ENCODE measurements around the gene CDC14B.

The CDC14B gene

DNA sequence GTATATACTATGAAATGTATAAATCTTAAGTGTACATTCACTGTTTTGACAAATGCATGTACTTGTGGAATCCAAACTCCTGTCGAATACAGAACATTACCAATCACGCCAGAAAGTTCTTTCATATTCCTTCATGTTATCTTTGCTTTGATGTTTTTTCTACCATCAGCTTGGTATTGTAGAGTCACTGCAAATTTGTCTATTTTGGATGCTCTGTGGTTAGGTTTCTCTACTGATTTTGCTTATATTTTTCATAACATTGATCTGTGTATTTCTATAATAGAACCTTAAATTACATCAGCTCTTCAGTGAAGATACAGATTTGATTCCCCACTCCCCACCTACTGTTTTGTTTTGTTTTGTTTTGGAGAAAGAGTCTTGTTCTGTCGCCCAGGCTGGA is 138.9 kb downstream of the CDC14B start:
- no peak for DNase-seq

DNA sequence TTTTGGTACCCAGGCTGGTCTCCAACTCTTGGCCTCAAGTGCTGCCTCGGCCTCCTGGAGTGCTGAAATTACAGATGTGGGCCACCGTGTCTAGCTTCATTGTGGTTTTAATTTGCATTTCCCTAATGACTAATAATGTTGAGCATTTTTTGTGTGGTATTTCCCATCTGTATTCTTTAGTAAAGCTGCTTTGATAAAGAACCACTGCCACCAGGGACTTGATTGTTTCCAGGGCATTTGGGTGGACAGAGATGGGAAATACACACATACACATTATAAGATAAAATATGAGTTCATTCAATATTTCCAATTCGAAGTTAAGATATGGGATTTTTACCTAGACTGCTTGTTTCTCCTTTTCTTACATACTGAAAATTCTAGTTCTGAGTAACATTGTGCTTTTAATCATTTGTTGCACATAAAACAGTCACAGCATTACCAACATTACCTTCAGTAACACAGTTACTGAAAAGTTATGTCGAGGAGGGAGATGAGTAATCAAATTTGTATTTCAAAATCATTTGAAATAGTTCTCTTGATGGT is 140.7 kb downstream of the CDC14B start:
- peak; percentile 26 for DNase-seq

DNA sequence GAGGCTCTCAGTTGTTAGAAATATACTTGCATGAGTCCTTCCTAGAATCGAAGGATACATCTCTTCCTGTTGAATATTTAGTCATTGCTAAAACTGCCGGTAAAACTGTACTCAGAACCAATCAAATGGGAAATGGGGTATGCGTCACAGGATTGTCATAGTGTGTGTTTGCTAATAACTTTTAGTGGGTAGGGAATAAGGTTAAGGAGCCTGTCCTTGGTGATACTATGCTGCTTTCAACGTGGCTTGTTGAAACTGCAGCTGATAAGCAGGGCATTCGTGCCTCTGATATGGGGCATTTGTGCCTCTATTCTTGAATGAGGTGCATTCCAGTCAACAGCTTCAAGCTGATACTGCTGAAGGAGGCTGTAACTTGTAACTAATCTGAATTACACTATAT is 143.1 kb downstream of the CDC14B start:
- DNase-seq: no peak

DNA sequence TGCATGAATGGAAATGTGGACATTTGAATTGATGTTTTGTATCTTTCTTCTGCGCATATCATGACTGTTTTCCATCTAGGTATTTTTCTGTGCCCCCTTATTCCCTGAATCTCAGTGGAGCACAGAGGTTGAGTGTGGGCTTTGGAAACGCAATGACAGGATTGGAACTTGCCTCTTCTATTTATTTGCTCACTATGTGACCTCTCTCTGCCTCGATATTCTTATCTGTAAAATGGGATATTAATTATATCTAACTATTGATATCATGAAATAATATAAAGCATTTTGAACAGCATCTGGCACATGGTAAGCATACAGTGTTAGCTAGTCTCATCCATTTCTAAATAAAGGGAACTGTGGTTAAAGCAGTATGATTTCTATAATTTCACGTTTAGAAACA is 143.6 kb downstream of the CDC14B start:
- DNase-seq: no peak

DNA sequence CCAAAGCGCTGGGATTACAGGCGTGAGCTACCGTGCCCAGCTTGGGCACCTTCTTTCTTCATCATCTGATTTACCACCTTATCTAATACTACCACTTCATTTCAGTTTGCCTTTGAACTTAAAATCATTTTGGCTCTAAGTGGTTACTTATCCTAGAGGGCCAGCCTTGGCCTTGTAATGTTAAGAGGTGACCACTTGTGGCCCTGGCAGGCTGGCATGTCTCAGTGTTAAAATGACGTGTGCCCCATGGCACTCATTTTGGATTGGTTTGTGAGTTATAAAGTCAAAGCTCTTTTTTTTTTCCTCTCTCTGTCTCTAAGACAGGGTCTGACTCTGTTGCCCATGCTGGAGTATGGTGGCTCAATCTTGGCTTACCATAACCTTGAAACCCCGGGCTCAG is 151.9 kb downstream of the CDC14B start:
- no peak for DNase-seq

DNA sequence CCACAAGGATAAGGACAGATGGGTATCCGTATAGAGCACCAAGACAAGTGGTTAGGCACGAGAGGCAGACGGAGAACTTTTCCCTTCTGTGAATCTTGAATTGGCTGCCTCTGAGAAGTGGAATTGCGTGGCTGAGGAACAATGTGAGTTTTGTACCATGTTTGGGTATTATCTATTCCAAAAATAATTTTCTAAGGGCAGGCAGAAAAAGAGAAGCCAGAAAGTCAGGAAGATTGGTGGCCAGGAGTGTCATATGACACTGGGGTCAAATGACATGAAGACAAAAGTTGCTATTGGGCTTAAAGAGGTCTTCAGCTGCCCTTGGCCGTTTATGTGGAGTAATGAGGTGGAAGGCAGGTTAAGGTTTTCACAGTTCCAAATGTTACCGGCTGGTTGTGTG is 155.2 kb downstream of the CDC14B start:
- no peak for DNase-seq

DNA sequence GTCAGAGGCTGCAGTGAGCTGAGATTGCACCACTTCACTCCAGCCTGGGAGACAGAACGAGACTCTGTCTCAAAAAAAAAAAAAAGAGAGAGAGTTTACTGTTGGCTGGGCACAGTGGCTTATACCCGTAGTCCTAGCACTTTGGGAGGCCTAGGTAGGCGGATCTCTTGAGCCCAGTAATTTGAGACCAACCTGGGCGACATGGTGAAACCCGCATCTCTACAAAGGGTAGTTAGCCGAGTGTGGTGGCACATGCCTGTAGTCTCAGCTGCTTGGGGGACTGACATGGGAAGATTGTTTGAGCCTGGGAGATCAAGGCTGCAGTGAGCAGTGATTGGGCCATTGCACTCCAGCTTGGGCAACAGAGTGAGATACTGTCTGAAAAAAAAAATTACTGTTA is 157.1 kb downstream of the CDC14B start:
- DNase-seq: no peak

DNA sequence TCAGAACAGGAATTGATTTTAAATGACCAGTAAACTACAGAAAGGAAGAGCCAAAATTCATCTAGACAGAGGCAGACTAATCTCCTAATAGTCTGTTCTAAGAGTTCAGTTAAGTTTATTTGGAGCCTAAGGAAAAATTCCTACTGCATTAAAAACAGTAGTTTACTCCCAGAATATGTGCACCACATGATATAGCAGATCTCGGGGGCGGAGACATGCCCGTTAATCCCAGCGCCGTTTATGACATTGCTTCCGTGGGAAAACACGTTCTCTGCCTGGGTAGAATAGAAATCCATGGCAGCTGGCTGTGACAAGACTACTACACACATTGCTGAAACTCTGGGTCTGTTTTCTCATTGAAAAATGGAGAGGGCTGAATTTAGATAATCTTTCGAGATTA is 158.3 kb downstream of the CDC14B start:
- no peak for DNase-seq

DNA sequence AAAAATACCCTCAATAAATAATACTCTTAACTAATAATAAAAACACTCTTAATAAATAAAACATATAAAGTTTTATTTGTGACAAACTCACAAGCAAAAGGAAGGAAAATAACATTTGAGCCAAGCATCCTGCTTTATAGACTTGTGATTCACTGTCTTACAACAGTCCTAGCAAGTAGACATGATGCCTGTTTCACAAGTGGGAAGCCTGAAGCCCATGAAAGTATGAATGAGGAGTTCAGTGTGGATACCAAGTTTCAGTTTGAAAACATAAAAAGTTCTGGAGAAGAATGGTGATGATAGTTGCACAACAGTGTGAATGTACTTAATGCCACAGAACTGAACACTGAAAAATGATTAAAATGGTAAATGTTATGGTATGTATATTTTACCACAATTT is 158.8 kb downstream of the CDC14B start:
- no peak for DNase-seq

DNA sequence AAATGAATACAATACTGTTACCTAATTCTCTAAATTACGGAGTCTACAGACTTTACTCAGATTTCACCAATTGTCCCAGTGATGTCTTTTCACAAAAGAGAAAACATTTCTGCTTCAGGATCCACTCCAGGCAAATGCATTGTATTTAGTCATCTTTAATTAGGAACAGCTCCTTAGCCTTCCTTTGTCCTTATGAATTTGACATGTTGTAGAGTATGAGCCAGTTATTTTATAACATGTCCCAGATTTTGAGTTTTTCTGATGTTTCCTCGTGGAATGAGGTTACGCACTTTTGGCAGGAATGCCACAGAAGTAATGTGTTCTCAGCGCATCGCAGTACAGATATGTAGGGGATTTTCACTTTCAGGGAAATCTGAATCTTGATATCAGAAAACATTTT is 159.2 kb downstream of the CDC14B start:
- no peak for DNase-seq

DNA sequence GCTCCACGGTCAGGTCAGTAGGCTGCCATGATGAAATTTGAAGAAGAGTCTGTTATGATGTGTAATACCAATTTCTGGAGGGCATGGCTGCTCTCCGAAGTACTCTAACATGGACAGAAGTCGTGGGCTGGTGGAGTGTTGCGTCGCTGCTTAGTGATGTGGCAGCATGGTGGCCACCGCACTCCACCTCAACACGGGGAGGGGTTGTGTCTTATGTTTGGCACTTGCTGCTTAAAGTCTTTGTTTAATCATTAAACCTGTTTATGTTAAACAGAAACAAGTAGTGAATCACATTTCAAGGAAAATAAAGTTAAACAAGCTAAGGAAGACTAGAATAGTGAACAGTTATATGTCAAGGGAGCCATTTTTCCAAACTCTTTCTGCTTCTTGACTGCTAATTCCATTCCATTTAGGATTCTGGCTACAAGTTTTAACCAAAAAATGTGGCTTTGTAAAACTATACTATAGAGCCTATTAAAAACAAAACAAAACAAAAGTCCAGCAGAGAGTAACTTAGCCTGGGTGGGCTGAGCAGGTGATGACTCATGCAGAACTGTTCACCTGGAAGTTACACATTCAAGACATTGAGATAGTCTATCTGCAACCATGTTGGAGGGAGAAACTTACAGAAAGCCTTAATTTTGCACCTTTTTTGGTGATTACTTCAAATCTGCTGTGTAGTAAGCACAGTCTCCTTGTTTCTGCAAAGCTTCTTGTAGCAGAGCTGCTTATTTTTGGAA is 160.2 kb downstream of the CDC14B start:
- DNase-seq: no peak

DNA sequence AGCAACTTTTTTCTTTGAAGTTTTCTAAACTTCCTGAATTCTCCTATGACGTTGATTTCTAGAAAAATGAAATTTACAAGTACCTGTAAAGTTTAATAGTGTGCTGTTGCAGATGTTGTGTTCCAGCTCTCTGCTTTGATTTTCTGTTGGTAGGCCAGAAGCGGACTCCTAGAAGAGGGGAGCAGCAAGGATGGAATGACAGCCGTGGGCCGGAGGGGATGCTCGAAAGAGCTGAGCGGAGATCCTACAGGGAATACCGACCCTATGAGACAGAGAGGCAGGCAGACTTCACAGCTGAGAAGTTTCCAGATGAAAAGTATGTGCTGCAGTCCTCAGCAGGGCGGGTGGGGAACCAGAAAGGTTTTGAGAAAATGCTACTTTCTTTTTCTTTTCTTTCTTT is 161.4 kb downstream of the CDC14B start:
- DNase-seq: no peak

DNA sequence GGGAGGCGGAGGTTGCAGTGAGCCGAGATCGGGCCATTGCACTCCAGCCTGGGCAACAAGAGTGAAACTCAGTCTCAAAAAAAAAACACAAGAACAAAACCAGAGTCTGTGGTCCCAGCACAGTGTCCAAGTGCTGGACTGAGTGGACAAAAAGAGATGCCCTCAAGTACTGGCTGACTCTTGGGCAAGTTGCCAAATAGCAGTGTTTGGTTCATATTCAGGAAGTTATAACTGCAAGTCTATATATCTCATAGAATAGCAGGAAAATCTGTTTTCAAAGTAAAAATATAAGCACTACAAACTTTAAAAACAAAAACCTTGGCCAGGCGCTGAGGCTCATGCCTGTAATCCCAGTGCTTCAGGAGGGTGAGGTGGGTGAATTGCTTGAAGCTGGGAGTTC is 162.4 kb downstream of the CDC14B start:
- DNase-seq: no peak

DNA sequence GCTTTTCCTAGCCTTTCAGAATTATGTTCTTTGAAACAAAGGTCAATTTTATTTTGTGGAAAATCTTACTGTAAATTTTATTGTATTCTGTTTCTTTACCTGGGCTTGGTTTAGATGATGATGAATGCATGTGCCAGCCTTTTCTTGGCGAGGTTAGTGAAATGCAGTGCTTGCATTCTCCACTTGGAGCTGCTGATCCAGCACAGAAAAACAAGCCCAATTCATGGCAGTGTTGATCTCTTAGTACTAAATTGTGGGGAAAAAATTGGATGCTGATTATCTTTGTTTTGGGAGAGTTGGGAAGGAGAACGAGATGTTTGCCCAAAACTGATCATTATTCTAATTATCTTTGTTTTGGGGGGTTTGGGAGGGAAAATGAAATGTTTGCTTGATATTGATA is 166.0 kb downstream of the CDC14B start:
- DNase-seq: no peak

DNA sequence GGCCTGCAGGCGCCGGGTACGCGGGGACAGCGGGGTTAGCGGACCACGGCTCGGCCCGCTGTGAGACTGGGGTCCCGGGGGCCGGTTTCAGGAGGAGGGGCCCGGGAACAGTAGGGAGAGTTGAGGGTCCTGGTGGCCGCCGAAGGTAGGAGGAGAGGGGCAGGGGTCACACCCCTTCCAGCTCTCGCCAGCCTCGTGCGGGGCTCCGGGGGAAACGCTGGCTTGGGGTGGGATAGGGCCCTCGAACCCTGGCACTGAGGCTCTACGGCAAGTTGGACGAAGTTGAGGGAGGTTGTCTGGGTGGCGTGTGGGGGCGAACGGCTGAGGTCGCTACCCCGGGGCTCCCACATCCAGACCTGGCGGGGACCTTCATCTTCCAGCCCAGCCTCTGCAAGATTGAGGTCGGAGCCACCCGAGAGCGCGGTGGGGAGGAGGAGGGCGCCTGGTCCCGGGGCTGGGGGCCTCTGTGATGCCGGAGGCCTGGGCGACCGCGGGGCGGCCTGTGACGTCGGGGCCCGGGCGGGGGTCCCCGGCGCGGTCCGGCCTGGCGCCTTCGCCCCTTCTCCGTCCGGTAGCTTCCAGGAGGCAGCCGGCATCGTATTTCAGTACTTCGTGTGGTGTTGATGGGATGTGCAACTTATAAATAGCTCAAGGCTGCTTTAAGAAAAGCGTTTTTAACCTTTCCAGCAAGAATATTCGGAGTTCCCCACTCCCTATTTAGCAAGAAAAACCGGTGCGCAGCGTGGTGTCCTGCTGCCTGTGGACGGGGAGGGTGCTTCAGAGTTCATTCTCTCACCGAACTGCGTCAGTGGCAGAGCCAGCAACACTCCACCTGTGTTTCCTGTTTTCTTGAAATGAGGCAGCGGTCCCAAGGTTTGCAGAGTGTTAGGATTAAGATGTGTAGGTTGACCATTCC is 168.8 kb downstream of the CDC14B start:
- peak; percentile 35 for DNase-seq
